Stimulated activated CD8-positive, alpha-beta memory T cell treated with anti-CD3 and anti-CD28 coated beads, Interleukin-4, amount 100 ng/mL, for 4 hours (primary cell): Measurements from ENCODE around the gene TMEM97.

ENCODE experiments used
- DNase-seq, 2 donors: peaks; one replicate each; pipeline ENCODE4 v3.0.0-alpha.2; 2020; ENCODE audit warnings: low read depth in 2 of 2, low spot score in 1 of 2

Gene TMEM97

DNA sequence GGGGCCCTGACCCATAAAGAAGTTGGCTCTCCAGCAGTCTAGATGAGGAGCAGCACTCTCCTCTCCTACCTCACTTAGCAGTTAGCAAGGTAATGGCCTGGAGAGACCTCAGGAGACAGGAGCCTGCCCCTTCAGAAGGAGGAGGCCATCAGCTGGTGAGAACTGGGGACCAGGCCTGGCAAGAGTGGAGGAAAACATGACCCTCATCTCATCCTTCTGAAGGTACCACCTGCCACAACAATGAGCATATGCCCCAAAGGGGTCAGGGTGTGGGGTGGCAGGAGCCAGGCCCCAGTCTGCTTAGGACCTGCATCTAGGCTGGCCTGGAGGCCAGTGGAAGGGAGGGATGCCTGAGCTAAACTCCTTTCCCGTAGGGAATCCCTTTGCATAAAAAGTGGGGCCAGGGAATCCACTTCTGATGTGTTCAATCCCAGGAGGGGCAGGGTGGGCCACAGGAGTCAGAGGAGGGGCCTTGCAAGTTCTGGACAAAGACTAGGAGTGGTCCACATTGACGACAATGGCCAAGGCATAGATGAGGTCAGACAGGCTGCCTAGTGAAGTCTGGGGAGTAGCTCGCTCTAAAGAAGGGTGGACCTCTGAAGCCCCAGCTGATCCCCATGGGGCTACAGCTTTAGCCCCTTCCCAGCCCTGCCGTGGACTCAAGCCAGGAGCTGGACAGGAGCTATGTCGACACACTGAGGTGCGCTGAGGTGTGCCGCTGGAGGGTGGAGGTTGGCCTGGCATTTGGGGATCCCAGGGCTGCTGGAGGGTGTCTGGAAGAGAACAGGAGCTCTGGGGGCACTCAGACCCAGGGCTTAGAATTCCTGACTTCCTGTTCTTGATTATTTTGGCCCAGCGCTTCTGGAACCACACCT, 45.0 kb downstream of the TMEM97 start:
- no peak for DNase-seq

- DNase-seq: no peak
Observed at GRCh38 chr17:28364665-28365363, 45.8 kb downstream of the TMEM97 start, which contains the start of gene SEBOX. SEBOX (minus strand) TSS chr17:28365199; CDS start chr17:28365151, 48 bp downstream.

GRCh38 chr17:28365487-28365886, 46.5 kb downstream of the TMEM97 start:
- no peak for DNase-seq

DNA sequence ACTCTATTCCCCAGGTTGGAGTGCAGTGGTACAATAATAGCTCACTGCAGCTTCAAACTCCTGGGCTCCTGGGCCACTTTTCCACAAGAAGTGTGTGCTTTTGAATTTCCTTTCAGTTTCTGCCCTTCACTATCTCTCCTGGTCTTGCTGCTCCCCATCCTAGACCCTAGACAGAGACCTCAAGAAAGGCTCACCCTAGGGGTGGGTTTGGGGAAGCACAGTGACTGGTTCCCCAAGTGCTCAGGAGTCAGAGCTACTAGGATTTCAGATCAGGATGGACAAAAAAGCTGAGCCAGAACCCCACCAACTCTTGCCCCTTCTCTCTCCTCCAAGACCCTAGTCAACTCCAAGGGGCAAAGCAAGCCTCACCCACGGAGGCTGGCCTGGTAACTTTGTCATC, 47.6 kb downstream of the TMEM97 start:
- no peak for DNase-seq

DNA sequence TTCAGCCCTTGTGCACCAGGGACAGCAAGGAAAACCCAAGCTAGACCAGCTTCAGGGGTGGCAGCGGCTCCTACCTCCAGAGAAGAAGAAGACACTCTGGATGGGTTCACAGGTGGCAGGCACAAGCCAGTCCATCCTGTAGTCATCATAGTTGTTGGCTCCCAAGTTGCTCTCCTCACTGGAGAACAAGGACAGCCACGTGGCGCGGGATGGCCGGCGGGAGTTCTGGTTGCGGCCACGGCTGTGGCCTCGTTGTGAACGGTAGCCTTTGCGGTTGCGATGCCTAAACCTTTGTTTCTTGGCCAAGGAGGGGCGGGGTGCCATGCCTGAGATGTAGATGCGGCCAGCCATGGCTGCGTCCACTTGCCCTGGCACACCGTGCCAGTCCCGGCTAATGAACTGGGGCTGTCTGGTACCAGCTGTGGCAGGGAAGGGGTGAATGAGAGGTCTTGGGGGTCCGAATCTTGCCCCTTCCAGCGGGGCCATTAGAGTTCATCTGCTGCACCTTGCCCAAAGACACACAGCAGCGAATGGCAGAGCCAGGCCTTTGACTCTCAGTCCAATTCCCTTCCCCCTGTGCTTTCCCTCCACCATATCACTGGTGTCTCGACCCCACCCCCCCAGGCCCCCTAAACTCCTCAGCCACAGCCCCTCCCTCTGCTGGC, 48.8 kb downstream of the TMEM97 start:
- DNase-seq: no peak

GRCh38 chr17:28368306-28368831, 49.4 kb downstream of the TMEM97 start:
- no peak for DNase-seq

GRCh38 chr17:28368915-28369683, 50.1 kb downstream of the TMEM97 start:
- no peak for DNase-seq

- DNase-seq: no peak
Observed at GRCh38 chr17:28369684-28370034, 50.7 kb downstream of the TMEM97 start.

GRCh38 chr17:28370035-28370743, 51.2 kb downstream of the TMEM97 start, which contains the start of gene VTN:
VTN (minus strand) TSS chr17:28370307; CDS start chr17:28370203, 104 bp downstream.
- DNase-seq: no peak

DNA sequence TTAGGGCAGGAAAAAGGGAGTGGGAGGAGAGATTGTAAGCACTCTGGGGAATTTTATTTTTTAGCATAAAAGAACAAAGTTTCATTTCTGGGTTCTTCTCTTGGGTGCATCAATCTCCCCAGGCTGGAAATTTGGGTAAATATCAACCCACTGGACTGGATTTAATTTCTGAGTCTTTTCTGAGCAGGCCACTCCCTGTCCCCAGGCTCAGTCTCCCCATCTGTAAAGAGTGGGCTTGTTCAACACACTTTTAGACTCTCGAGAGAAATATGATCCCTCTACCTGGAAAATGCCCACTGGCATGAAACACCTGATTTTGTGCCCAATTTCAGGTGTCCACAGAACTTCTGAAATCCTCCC, 51.7 kb downstream of the TMEM97 start:
- DNase-seq: no peak

GRCh38 chr17:28371245-28372202, 52.5 kb downstream of the TMEM97 start, which contains the start of gene SARM1:
SARM1 (plus strand) TSS chr17:28371694; CDS start chr17:28372033, 339 bp downstream.
- peak; percentile 65 to 72 for DNase-seq

DNA sequence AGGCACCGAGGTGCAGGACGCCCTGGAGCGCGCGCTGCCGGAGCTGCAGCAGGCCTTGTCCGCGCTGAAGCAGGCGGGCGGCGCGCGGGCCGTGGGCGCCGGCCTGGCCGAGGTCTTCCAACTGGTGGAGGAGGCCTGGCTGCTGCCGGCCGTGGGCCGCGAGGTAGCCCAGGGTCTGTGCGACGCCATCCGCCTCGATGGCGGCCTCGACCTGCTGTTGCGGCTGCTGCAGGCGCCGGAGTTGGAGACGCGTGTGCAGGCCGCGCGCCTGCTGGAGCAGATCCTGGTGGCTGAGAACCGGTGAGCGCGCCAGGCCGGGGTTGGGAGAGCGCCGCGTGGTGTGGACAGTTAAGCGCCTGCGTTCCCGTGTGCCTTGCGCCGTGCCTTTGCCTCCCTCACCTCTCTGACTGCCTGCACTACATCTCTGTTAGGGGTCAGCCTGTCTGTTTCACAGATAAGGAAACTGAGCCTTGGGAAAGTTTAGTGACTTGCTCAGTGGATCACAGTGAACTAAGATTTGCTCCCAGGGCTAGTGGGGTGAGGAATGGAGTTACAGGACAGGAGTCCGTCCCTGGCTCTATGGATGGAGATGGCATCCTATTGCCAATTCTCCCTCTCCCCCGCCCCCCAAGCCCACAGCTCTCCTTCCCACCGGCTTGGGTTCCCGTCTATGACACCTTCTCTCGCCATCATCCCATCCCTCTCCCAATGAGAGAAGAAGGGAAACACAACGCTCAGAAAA, 53.4 kb downstream of the TMEM97 start:
- no peak for DNase-seq

- no peak for DNase-seq
Observed at GRCh38 chr17:28372945-28373274, 53.9 kb downstream of the TMEM97 start.
